GM18858 (cell line): ENCODE measurements around the gene GRIPAP1.
"Not testable (repeated sequence)": the region's sequence is repeated elsewhere in the genome, so short reads cannot be mapped to it uniquely, and the experiment has no call there.

ENCODE experiments used
- ATAC-seq: cut with Tn5 transposase; IDR thresholded peaks from one replicate; pipeline ENCODE4 v1.9.1; 2021; ENCODE audit not compliant: unreplicated experiment

GRIPAP1 gene

GRCh38 chrX:48997455-48997854 lies 4.6 kb downstream of the GRIPAP1 start:
- no peak for ATAC-seq

DNA sequence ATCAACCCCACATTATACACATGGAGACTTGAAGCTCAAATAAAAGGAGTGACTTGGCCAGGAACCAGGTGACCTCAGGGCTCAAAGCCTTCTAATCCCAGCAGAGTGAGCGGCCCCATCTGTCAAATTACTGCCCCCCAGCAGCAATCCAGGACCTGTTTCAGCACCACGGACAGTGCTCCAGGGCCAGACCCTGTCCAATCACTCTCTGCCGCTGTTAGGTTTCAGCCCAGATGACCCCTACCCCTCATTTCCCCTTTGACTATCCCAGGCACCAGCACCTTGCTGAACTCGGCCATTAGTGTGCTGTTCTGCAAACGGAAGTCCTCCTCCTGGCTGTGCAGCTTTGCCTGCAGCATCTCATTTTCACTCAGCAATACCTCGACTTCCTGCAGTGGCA lies 5.1 kb downstream of the GRIPAP1 start:
- ATAC-seq: no peak

DNA sequence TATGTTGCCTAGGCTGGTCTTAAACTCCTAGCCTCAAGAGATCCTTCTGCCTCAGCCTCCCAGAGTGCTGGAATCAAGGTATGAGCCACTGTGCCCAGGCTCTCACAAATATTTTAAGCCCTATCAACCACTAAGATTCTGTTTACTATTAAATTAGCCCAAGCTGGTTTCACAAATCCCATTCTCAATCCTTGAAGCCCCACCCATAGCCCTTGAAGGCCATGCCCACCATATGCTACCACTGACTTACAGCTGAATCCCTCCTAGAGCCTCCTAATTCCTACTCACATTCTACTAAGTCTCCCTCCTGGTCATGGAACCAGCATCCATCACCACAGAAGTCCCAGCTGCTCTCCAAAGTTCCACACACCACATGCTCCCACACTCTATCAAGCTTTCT lies 9.7 kb downstream of the GRIPAP1 start:
- ATAC-seq: no peak

DNA sequence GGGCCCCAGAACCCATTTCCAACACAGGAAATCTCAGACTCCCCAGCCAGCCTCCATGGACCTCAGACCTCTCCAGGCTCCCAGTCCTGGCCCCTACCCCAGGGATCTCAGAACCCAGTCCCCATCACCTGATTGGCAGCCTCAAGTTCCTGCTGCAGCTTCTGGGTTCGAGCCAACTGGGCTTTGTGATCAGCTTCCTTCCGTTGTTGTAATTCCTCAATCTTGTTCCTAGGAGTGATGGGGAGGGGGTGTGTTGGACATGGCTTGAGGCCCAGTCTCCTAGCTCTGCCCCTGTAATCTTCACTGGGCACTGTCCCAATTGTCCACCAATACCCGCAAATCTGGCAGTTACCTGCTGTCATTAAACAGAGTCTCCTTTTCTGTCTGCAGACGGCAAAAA lies 12.6 kb downstream of the GRIPAP1 start:
- ATAC-seq: no peak

DNA sequence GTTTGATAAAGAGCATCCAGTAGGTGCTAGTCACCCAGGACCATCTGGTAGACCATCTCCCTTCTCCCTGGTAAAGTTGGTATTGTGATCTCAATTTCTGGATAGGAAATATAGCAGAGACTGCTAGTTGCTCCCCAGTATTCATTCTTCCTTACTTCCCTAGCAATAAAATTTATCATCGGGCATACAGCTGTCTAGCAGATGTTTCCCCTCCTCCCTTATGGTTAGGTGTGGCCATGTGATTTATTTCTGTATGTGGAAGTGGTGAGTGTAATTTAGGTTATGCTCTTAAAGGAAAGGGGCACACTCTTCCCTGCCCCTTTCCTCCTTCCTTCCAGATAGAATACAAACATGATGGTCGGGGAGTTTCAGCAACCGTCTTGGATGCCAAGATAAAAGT lies 18.2 kb downstream of the GRIPAP1 start:
- no peak for ATAC-seq

DNA sequence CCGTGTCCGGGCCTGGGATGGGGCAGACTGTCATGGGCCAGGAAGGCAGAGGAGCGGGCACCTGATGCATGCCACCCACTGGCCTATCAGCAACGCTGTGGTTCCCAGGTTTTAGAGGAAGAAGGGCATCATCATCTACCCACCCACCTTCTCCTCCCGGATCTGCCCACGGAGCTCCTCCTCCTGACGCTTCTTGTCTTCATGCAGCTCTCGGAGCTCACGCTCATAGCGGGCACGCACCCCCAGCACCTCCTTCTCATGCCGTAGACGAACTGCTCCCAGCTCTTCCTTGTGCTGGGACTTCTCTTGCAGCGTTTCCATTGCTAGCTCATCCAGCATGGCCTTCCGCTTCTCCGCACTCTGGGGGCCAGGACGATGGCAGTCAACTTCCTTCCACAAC lies 19.0 kb downstream of the GRIPAP1 start:
- ATAC-seq: no peak

DNA sequence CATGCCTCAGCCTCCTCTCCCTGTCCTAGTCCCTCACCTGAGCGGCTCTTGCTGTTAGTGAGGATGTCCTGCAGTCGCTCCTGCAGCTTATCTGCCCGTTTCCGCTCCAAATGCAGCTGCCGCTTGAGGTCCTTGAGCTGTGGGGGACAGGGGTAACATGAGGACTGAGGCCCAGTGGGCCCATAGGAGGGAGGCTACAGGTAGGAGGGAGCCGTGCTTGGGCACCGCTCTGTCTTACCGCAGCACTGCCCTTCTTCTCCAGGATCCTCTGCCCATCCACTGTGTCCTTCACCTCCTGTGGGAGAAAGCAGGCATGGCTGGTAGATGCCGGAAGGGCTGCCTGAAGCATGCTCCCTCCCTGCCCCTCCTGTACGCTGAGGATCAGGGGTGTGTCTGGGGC lies 20.9 kb downstream of the GRIPAP1 start:
- no peak for ATAC-seq

DNA sequence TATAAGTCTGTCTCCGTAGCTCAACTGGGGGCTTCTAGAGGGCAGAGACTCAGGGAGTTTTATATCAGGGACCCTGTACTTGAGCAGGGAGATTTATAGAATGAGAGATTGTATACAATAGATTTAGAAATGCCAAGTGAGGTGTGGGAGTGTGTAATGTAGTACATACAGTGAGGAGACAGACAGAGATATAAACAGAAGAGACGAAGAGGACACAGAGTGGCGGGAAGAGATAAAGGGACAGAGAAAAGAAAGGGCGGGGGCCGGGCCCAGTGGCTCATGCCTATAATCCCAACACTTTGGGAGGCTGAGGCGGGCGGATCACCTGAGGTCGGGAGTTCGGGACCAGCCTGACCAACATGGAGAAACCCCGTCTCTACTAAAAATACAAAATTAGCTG lies 21.7 kb downstream of the GRIPAP1 start:
- ATAC-seq: not testable (repeated sequence)

GRCh38 chrX:48978226-48978625 lies 23.8 kb downstream of the GRIPAP1 start:
- no peak for ATAC-seq

GRCh38 chrX:48976086-48976485 lies 26.0 kb downstream of the GRIPAP1 start:
- ATAC-seq: no peak

DNA sequence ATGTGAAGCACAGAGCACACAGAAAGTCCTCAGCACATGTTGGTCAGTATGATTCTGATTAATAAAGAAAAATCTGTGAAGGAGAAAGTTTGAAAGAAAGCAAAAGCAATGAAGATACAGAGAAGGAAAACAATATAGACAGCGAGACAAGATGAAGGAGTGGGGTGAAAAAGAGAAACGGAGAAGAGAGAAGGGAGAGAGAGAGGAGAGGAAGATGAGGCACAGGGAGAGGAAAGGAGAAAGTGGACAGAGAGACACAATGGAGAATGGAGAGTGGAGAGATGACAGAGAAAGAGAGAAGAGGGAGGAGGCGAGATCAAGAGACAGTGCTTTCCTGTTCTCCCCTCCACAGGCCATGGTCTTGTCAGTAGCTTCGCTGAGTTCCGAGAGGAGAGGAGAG lies 26.5 kb downstream of the GRIPAP1 start:
- ATAC-seq: no peak

- ATAC-seq: no peak
These were observed 27.0 kb downstream of the GRIPAP1 start for GRCh38 chrX:48975041-48975440.

GRCh38 chrX:48974574-48974973 lies 27.5 kb downstream of the GRIPAP1 start:
- ATAC-seq: no peak

DNA sequence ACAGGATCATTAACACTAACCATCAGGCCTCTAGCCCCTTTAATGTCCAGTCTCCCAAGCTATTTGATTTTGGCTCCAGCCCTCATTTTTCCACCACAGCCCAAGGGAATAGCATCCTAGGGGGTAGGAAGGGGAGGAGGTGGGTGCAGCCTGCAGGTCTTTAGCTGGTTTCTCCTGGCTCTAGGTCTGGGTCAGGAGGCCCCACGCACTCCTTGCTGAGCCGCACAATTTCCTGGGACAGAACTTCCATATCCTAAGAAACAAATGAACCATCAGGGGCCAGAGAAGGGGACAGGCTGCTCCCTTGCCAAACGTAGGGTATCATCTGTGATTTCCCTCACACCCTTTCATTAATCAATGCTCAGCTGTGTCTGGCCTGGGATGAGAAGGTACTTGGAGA lies 28.0 kb downstream of the GRIPAP1 start:
- no peak for ATAC-seq

GRCh38 chrX:48972220-48973164 lies 29.6 kb downstream of the GRIPAP1 start:
- ATAC-seq: no peak

DNA sequence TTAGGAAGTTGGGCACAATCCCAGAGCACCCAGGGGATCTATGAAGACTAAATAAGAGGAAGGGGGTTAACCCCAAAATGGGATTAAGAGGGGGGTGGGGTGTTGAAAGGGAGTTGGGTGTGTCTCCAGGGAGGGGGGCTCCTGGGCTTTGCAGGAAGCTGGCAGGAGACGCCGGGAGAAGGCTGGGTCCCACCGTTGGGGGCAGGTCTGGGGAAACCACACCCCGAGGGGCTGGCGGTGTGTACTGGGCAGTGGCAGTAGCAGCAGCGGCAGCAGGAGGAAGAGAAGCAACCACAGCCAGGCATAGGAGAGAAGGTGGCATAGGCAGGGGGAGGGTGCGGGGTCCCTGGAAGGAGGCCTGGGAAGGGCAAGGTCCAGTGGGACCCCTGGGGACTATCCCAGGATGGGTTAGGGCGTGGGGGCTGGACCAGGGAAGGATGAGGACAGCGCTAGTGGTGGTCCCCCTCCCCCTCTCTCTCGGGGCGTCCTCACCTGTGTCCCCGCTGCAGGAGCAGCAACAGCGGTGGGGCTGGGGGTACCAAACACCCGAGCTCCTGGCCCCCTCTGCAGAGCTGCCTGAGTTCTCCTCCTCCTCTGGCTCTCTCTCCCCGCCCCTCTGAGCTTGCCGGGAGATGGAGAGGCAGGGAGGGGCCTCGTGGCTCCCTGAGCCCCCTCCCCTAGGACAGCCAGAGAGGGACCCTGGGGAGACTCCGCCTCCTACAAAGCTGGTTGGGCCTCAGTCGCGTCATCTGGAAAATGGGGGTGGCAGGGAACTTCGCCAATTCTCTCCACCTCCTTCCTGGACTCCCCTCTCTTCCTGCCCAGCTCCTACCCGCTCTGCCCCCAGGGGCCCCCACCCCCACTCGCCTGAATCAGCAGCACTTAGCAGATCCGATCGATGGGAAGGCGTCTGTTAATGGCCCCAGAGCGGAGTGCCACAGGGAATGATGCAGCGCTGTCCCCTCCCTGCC lies 30.5 kb downstream of the GRIPAP1 start, which contains the start of gene KCND1:
KCND1 (minus strand) TSS at position 596 of the 971 bp plus-strand sequence. CDS start 1,573 bp downstream, outside the sequence.
- no peak for ATAC-seq

GRCh38 chrX:48969471-48969870 lies 32.6 kb downstream of the GRIPAP1 start:
- ATAC-seq: no peak

- no peak for ATAC-seq
These were observed 33.7 kb downstream of the GRIPAP1 start for GRCh38 chrX:48968377-48968776.

GRCh38 chrX:48966796-48967579 lies 35.1 kb downstream of the GRIPAP1 start:
- no peak for ATAC-seq

DNA sequence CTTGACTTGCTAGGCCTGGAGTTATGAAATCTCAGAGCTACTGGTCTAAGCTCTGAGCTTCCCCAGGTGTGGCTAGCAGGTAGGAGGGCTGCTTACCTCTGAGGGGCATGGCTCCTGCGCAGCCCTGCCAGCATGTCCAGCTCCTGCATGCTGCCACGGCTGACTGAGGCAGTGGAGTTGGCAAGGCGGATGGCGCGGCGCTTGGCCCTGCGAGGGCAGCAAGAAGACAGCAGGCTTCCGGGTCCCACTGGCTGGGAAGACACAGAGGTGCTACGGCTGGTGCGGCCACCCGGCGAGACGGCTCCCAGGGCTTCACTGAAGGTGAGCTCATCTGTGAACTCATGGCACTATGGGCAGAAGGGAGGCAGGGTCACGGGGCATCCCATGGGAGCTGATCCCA lies 36.1 kb downstream of the GRIPAP1 start:
- no peak for ATAC-seq

DNA sequence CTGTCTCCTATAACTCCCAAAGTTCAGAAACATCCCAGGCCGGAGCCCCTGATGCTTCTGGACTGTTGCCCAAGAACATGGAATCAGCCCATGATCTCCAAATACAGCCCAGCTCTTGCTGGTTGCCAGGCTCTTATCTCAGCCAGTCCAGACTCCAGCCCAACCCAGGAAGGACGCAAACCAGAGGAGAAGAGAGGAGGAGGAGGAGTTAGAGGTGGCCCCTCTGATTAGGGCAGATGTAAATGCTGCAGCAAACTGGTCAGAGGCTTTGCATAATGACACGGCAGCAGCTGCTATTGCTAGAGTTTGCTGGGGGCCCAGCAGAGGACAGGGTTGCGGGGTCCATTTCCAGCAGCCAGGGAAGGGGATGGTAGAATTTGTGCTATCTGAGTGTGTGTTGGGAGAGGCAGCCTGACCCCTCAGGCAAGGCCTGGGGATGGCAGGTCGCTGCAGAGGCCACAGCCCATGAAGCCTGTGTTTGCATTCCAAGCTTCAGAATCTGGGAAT lies 40.4 kb downstream of the GRIPAP1 start:
- no peak for ATAC-seq
